Measurements from ENCODE around the gene NEIL3.

DNA sequence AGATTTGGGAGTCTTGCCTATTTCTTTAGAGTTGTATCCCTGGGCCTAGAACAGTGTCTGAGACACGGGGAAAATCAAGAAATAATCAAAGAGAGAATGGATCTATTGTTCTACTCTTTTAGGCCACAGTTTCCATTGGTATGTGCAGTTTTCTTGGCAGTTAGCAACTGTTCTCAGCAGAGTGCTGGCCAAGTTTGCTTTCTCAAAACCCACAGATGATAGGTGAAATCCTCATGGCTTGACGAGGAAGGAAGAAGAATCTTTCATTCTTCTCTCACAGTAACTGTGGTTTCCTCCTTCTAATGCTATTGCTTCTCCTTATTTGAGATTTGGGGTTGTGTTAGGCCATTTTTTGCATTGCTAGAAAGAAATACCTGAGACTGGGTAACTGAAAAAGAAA lies 90.4 kb downstream of the NEIL3 start:
- TF ChIP-seq, protein P1, sequence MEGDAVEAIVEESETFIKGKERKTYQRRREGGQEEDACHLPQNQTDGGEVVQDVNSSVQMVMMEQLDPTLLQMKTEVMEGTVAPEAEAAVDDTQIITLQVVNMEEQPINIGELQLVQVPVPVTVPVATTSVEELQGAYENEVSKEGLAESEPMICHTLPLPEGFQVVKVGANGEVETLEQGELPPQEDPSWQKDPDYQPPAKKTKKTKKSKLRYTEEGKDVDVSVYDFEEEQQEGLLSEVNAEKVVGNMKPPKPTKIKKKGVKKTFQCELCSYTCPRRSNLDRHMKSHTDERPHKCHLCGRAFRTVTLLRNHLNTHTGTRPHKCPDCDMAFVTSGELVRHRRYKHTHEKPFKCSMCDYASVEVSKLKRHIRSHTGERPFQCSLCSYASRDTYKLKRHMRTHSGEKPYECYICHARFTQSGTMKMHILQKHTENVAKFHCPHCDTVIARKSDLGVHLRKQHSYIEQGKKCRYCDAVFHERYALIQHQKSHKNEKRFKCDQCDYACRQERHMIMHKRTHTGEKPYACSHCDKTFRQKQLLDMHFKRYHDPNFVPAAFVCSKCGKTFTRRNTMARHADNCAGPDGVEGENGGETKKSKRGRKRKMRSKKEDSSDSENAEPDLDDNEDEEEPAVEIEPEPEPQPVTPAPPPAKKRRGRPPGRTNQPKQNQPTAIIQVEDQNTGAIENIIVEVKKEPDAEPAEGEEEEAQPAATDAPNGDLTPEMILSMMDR (conservative IDR thresholded peaks at IDR 0.05; ENCODE audit: low read depth, low read length): no peak
- TF ChIP-seq EZH2 (IDR thresholded peaks at IDR 0.05; ENCODE audit: low read length, unreplicated experiment): no peak
